ENCODE data around the gene ADGB. TPM values are rescaled to one million over a fixed set of nuclear protein-coding genes. Genes with fewer than 3 reads are reported as not detected.

ADGB gene
- total RNA-seq, 4 donors from 2014 or later, result not detected

GRCh38 chr6:146860583-146860982 is 261.8 kb downstream of the ADGB start:
- no peak overlapping the region for H3K27ac ChIP-seq
- no peaks in the 10 kb centered on the region for H3K9me3 ChIP-seq
- no peak for DNase-seq
- peaks cover 0 to 3% of the 10 kb centered on the region in 2 donors for H3K4me1 ChIP-seq
- no peak for ATAC-seq
- in situ Hi-C loops (cut with MboI; ENCODE audit: low sequenced_read_pairs in 4 of 4), result loop anchor here in 2 of 4 donors (10.0 kb wide), 1 partner anchor 424 kb away; no protein-coding TSS in a partner anchor
- H3K4me3 ChIP-seq, result no peak overlapping the region
- H3K27me3 ChIP-seq, result no peaks in the 10 kb centered on the region
- intact Hi-C loops (cut with DNase I; ENCODE audit: low total_unique reads), result no loop called here
- no peaks in the 10 kb centered on the region for H3K36me3 ChIP-seq
- TF ChIP-seq CTCF (IDR thresholded peaks at IDR 0.05 in 4 of 5, conservative IDR thresholded peaks at IDR 0.05 in 1 of 5), result no peak
- TF ChIP-seq POLR2A (IDR thresholded peaks at IDR 0.05), result no peak

- TF ChIP-seq POLR2A (IDR thresholded peaks at IDR 0.05), result no peak
- TF ChIP-seq CTCF (IDR thresholded peaks at IDR 0.05 in 4 of 5, conservative IDR thresholded peaks at IDR 0.05 in 1 of 5), result no peak
- Histone ChIP-seq H3K27me3 (no peaks in the 10 kb centered on the region), H3K4me1 (peaks cover 0 to 3% of the 10 kb centered on the region in 2 donors), H3K4me3 (no peak overlapping the region), H3K9me3 (no peaks in the 10 kb centered on the region), H3K36me3 (no peaks in the 10 kb centered on the region), H3K27ac (no peak overlapping the region)
- ATAC-seq, result no peak
- in situ Hi-C loops (cut with MboI; ENCODE audit: low sequenced_read_pairs in 4 of 4) (loop anchor here in 2 of 4 donors (10.0 kb wide), 1 partner anchor 424 kb away; no protein-coding TSS in a partner anchor), intact Hi-C loops (cut with DNase I; ENCODE audit: low total_unique reads) (no loop called here)
- no peak for DNase-seq
Observed at GRCh38 chr6:146861029-146861563, 262.3 kb downstream of the ADGB start.

- intact Hi-C loops (cut with DNase I; ENCODE audit: low total_unique reads), result no loop called here
- in situ Hi-C loops (cut with MboI; ENCODE audit: low sequenced_read_pairs in 4 of 4), result loop anchor here in 2 of 4 donors (10.0 kb wide), 1 partner anchor 423 kb away; no protein-coding TSS in a partner anchor
- TF ChIP-seq POLR2A (IDR thresholded peaks at IDR 0.05) (no peak), CTCF (IDR thresholded peaks at IDR 0.05 in 4 of 5, conservative IDR thresholded peaks at IDR 0.05 in 1 of 5) (no peak)
- H3K36me3 ChIP-seq, result no peaks in the 10 kb centered on the region
- ATAC-seq (no peak), DNase-seq (no peak)
- no peaks in the 10 kb centered on the region for H3K27me3 ChIP-seq
- H3K4me3 ChIP-seq, result no peak overlapping the region
- no peak overlapping the region for H3K27ac ChIP-seq
- H3K4me1 ChIP-seq, result peaks cover 0 to 3% of the 10 kb centered on the region in 2 donors
- H3K9me3 ChIP-seq, result no peaks in the 10 kb centered on the region
Observed at GRCh38 chr6:146861716-146862115, 262.9 kb downstream of the ADGB start.

GRCh38 chr6:146862508-146862919 is 263.7 kb downstream of the ADGB start:
- ATAC-seq, result no peak
- Histone ChIP-seq H3K9me3 (no peaks in the 10 kb centered on the region), H3K4me1 (peaks cover 0 to 3% of the 10 kb centered on the region in 2 donors), H3K36me3 (no peaks in the 10 kb centered on the region), H3K27ac (no peak overlapping the region), H3K27me3 (no peaks in the 10 kb centered on the region), H3K4me3 (no peak overlapping the region)
- no peak for DNase-seq
- in situ Hi-C loops (cut with MboI; ENCODE audit: low sequenced_read_pairs in 4 of 4) (loop anchor here in 2 of 4 donors (10.0 kb wide), 1 partner anchor 422 kb away; no protein-coding TSS in a partner anchor), intact Hi-C loops (cut with DNase I; ENCODE audit: low total_unique reads) (no loop called here)
- TF ChIP-seq CTCF (IDR thresholded peaks at IDR 0.05 in 4 of 5, conservative IDR thresholded peaks at IDR 0.05 in 1 of 5) (no peak), POLR2A (IDR thresholded peaks at IDR 0.05) (no peak)

Measured in gastrocnemius medialis (tissue), 4 donors.